Type B pancreatic cell (in vitro differentiated cells): ENCODE results near the gene PRSS21. TPM values are rescaled to one million over a fixed set of nuclear protein-coding genes. Genes with fewer than 3 reads are reported as not detected.

Experiments used
- DNase-seq: peaks from one replicate; pipeline ENCODE4 v3.0.0; 2021; ENCODE audit warnings: mixed read lengths; ENCODE audit not compliant: unreplicated experiment; ENCODE audit errors: extremely low spot score
- H3K27ac Mint-ChIP-seq: 2 replicates; pipeline ENCODE4 v1.8.0; 2021; ENCODE audit warnings: mild to moderate bottlenecking, mixed read lengths
- H3K27me3 Mint-ChIP-seq: 2 replicates; pipeline ENCODE4 v1.8.0; 2021; ENCODE audit warnings: mixed read lengths
- H3K36me3 Mint-ChIP-seq: 2 replicates; pipeline ENCODE4 v1.8.0; 2021; ENCODE audit warnings: mixed read lengths
- H3K4me1 Mint-ChIP-seq: one replicate; pipeline ENCODE4 v1.8.0; 2021; ENCODE audit warnings: mixed read lengths; ENCODE audit not compliant: unreplicated experiment
- H3K4me3 Mint-ChIP-seq: 2 replicates; pipeline ENCODE4 v1.8.0; 2021; ENCODE audit warnings: mild to moderate bottlenecking, mixed read lengths
- H3K9me3 Mint-ChIP-seq: 2 replicates; pipeline ENCODE4 v1.8.0; 2021; ENCODE audit warnings: mixed read lengths
- CTCF ChIP-seq: fragments of 200-600 bp; sonication (generic); conservative IDR thresholded peaks from 2 replicates; pipeline ENCODE4 v1.5.0; 2021; ENCODE audit warnings: antibody characterized with exemption, mild to moderate bottlenecking
- total RNA-seq: library from RNA; stranded (reverse); gene quantifications from 2 replicates; pipeline ENCODE4 v1.2.1, GENCODE V29; 2021; ENCODE audit warnings: low replicate concordance

Gene PRSS21
- total RNA-seq, 1 donor from 2014 or later = not detected

GRCh38 chr16:2783581-2784357 is 33.3 kb upstream of the PRSS21 start:
- no peak for TF ChIP-seq CTCF
- no peaks in the 10 kb centered on the region for H3K27me3 Mint-ChIP-seq
- H3K9me3 Mint-ChIP-seq = no peaks in the 10 kb centered on the region
- no peaks in the 10 kb centered on the region for H3K36me3 Mint-ChIP-seq
- no peak for DNase-seq
- H3K4me1 Mint-ChIP-seq = peaks cover 4% of the 10 kb centered on the region
- H3K4me3 Mint-ChIP-seq = no peak overlapping the region
- no peak overlapping the region for H3K27ac Mint-ChIP-seq

- Mint-ChIP-seq H3K27me3 (peaks cover 2% of the 10 kb centered on the region), H3K4me3 (no peak overlapping the region), H3K4me1 (peaks cover 4% of the 10 kb centered on the region), H3K27ac (no peak overlapping the region), H3K9me3 (no peaks in the 10 kb centered on the region), H3K36me3 (no peaks in the 10 kb centered on the region)
- TF ChIP-seq CTCF = no peak
- no peak for DNase-seq
These were observed 32.5 kb upstream of the PRSS21 start for GRCh38 chr16:2784358-2785100.

GRCh38 chr16:2785101-2785991 is 31.7 kb upstream of the PRSS21 start:
- no peak for TF ChIP-seq CTCF
- peaks cover under 1% of the 10 kb centered on the region for H3K4me1 Mint-ChIP-seq
- no peak for DNase-seq
- H3K36me3 Mint-ChIP-seq = no peaks in the 10 kb centered on the region
- no peak overlapping the region for H3K27ac Mint-ChIP-seq
- no peaks in the 10 kb centered on the region for H3K9me3 Mint-ChIP-seq
- peaks cover 6% of the 10 kb centered on the region for H3K27me3 Mint-ChIP-seq
- H3K4me3 Mint-ChIP-seq = no peak overlapping the region

GRCh38 chr16:2786061-2786825 is 30.8 kb upstream of the PRSS21 start:
- no peak for TF ChIP-seq CTCF
- Mint-ChIP-seq H3K27ac (no peak overlapping the region), H3K9me3 (no peaks in the 10 kb centered on the region), H3K36me3 (no peaks in the 10 kb centered on the region), H3K4me3 (no peak overlapping the region), H3K27me3 (peaks cover 8% of the 10 kb centered on the region), H3K4me1 (no peaks in the 10 kb centered on the region)
- DNase-seq = no peak

GRCh38 chr16:2786826-2787151 is 30.2 kb upstream of the PRSS21 start:
- Mint-ChIP-seq H3K4me1 (no peaks in the 10 kb centered on the region), H3K27ac (no peak overlapping the region), H3K4me3 (no peak overlapping the region), H3K27me3 (peaks cover 13% of the 10 kb centered on the region), H3K9me3 (no peaks in the 10 kb centered on the region), H3K36me3 (no peaks in the 10 kb centered on the region)
- no peak for DNase-seq
- TF ChIP-seq CTCF = no peak
